HG03060 (cell line): Measurements from ENCODE around the gene MCM9.

Experiments used
- ATAC-seq: cut with Tn5 transposase; IDR thresholded peaks from one replicate; pipeline ENCODE4 v1.9.1; 2021; ENCODE audit warnings: low read depth, moderate number of reproducible peaks; ENCODE audit not compliant: unreplicated experiment

Gene MCM9

DNA sequence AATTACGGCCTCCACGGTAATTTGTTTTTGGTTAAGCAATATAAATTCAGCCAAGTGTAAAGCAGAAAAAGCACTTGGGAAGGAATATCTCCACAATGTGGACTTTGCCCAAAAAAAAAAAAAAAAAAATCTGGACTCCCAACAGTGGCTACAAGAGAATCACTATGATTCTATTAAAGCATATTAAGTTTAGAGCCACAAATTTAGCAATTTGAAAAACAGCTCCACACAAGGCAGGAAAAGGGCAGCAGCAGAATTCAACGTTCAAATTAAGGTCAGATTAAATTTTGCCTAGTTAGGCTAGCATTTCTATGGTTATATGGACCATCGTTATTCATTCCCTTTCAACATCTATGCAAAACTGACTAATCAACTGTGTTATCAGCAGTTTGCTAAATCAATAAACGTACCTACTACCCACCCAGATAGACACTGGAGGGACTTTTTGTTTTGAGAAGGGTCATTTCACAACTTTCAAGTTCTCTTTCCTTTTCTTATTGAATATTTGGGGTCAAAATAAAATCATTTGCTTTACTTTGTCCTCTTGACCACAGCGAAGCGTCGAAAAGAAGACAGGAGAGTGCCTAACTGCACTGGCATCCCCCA is 1.0 kb downstream of the MCM9 start:
- ATAC-seq: peak; percentile 2

DNA sequence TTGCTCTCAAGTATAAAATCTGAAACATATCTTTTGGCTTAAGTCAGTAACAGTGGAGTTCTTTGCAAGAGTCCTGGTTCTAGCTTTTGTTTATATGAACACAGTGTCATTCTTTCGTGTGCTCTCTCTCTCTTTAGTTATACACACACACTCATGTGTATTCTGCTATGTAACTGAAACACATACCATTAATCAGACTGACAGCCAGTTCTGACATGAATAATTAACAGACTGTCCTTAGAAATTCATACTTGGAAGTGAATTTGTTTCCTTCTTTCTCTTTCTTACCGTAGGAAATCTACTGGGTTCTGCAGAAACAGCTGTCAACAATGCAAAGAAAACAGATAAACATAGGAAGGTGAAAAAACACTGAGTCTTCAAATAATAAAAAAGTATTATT is 2.5 kb downstream of the MCM9 start:
- no peak for ATAC-seq

GRCh38 chr6:118931436-118931835 is 3.5 kb downstream of the MCM9 start:
- ATAC-seq: no peak

GRCh38 chr6:118930680-118931079 is 4.3 kb downstream of the MCM9 start:
- no peak for ATAC-seq

GRCh38 chr6:118923035-118923434 is 11.9 kb downstream of the MCM9 start:
- ATAC-seq: no peak

DNA sequence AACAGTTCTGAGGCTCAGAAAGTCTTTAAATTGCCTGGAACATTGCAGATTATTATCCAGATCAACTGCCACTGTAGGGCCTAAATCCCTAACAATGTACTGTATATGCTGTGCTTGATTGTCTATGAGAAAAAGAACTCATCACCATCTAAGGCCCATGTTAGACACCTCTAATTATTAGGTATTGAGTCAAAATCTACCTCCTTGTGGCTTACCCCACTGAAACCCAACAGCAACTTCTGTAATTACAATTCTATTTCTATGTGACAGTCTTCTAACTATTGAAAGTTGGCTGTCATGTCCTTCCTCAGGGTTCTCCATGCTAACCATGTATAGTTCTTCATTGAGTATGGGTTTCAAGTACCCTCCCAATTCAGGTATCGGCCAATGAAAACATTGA is 13.9 kb downstream of the MCM9 start:
- ATAC-seq: no peak

DNA sequence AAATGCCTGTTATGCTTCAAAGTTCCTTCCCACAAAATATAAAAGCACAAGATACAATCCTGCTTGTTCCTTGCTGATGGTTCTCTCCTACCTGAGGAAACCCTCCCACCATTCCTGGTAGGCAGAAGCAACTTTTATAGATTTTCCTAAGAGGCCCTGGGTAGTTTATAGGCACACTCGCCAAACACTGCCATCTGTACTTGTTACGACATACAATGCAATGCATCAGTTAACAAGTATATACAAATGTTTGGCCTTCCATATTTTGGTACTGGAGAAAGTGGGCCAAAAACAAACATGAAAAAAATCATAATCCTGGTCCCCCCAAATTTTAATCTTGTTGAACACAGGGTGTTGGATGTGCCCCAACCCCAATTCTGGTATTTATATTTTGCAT is 16.6 kb downstream of the MCM9 start:
- ATAC-seq: no peak

- ATAC-seq: no peak
These were observed 17.2 kb downstream of the MCM9 start for GRCh38 chr6:118917546-118918328.

DNA sequence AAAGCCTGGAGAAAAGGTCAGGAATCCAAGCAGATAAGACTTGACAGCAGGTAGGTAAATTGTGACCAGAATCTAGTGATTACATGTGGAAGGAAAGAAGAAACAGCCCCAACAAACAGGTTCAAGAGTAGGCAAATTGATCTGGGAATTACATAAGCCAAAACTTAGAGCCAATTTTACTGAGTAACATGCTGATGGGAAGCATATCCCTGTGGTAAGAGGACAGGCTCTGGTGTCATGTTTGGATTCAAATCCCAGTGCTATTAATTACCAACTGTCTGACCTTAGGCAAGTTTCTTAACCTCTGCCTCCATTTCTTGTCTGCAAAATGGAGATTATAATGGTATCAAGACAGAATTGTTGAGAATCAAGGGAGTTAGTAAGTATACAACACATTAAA is 20.4 kb downstream of the MCM9 start:
- ATAC-seq: no peak

DNA sequence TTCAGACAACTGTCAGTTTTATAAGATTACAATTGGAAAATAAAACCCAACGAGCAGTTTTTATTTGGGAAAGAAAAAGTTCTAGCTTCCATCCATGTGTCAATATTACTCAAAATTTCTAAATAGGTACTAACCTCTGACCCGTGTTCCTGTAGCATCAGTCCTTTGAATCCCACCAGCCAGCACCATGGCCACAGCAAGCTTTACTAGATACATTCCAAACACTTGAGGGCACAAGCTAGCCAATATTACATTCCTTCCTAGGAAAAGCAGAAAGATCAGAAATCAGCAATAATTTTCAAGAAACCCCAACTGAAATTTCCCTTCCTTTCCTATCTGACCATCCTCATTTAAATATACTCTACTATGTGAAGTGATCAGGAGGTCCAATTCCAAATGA is 21.8 kb downstream of the MCM9 start:
- ATAC-seq: no peak

GRCh38 chr6:118912646-118913045 is 22.3 kb downstream of the MCM9 start:
- no peak for ATAC-seq

GRCh38 chr6:118908441-118908840 is 26.5 kb downstream of the MCM9 start:
- no peak for ATAC-seq

DNA sequence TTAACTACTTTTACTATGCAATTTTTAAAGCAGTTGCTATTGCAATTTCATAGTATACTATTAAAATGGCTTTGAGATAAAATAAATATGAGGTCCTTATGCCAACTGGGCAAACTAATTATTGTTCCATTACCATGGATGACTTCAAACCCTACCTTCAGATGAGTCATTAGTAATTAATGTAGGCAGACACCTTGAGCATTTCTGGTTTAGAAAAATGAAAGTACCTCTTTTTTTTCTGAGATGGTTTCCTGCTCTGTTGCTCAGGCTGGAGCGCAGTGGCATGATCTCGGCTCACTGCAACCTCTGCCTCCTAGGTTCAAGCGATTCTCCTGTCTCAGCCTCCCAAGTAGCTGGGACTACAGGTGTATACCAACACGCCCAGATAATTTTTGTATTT is 29.1 kb downstream of the MCM9 start:
- ATAC-seq: no peak

- ATAC-seq: no peak
These were observed 29.9 kb downstream of the MCM9 start for GRCh38 chr6:118905084-118905483.

DNA sequence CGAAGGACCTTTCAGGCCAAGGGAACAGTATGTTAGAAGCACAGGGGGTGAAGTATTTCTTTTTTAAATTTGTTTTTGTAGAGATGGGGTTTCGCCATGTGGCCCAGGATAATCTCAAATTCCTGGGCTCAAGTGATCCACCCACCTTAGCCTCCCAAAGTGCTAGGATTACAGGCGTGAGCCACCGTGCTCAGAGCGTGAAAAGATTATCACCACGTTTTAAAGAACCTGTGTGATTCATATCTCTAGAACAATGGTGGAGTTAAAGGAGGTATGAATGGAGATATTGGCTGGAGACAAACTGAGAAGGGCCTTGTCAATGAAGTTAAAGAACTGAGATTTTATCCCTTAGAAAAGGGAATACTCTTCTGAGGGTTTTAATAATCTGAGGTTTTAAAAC is 31.3 kb downstream of the MCM9 start:
- no peak for ATAC-seq

- ATAC-seq: no peak
These were observed 31.8 kb downstream of the MCM9 start for GRCh38 chr6:118903138-118903537.

- ATAC-seq: no peak
These were observed 32.2 kb downstream of the MCM9 start for GRCh38 chr6:118902726-118903125.

- ATAC-seq: no peak
These were observed 35.0 kb downstream of the MCM9 start for GRCh38 chr6:118899948-118900347.

DNA sequence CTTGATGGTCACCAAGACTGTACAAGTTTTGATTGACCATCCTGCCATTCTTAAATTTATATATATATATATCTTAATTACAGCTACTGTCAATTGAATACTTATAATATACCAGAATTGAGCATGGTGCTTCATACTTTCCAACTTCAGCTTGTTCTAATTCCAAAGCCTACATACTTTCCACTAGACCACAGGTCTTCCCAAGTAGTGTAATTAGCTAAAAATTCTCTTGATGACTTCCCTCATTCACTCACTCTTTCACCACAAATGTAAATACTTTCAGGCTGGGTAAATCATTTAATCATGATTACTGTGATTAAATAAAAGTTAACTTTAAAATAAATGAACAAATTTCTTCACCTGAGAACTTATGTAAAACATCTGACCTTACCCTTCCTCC is 37.6 kb downstream of the MCM9 start:
- no peak for ATAC-seq

DNA sequence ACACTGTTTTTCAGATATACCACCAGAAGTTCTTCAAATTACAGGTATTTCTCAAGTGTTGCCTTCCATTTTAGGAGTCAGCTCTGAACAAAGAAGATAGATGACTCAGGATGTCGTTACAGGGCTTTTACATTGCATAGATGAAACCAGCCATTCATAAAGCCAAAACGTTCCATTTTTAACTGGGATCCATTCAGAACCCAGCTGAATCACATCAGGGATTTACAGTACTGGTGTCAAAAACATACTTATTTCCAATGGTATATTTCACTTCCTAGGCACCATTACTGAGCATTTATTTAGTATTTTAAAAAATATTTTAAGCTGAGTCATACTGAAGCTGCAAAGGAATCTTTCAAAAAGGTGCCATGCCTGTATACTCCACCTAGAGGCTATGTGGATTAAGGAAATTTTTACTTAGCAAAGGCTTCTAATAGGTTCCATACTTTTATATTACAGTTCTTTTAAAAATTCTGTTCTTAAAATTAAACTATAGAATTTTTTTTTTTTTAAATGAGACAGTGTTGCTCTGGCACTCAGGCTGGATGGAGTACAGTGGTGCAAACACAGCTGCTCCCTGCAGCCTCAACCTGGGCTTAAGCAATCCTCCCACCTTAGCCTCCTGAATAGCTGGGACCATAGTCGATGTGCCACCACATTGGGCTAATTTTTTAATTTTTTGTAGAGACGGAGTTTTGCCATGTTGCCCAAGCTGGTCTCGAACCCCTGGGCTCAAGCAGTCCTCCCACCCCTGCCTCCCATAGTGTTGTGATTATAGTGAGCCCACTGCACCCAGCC is 38.4 kb downstream of the MCM9 start:
- no peak for ATAC-seq

- ATAC-seq: no peak
These were observed 39.1 kb downstream of the MCM9 start for GRCh38 chr6:118895859-118896258.

DNA sequence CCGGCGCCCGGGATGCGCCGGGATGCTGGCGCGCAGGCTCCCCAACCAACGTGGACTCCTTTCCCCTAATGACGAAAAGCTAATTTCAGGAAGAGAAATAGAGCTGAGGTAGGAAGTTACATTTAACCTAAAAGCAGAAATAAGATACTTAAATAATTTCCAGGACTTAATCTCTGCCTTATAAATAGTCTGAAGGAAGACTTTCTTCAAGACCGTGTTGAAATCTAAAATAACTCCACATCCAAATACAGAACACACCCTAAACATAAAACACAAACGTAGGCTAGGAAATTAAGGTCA is 39.7 kb downstream of the MCM9 start:
- no peak for ATAC-seq
